Prostate gland (tissue), 2 donors: ENCODE results near the gene MOB1A. TPM values are rescaled to one million over a fixed set of nuclear protein-coding genes. Genes with fewer than 3 reads are reported as not detected.

Source experiments
- DNase-seq: peaks from one replicate; pipeline ENCODE4 v3.0.0-alpha.2; 2019; ENCODE audit warnings: low spot score
- H3K27ac ChIP-seq, 2 donors: fragments of 200-600 bp; sonication (generic); 2 replicates each; pipeline ENCODE4 v1.5.1; 2017 to 2019
- H3K27me3 ChIP-seq: fragments of 200-600 bp; sonication (generic); replicated peaks from 2 replicates; pipeline ENCODE4 v1.5.1; 2019; ENCODE audit not compliant: insufficient read depth
- H3K36me3 ChIP-seq, 2 donors: fragments of 200-600 bp; sonication (generic); 1 replicate in 1 of 2; 2 replicates in 1 of 2; pipeline versions ENCODE4 v1.5.1 to v1.8.1; 2017 to 2019
- H3K4me1 ChIP-seq: fragments of 200-600 bp; sonication (generic); replicated peaks from 2 replicates; pipeline ENCODE4 v1.5.1; 2019
- H3K4me3 ChIP-seq, 2 donors: fragments of 200-600 bp; sonication (generic); 2 replicates each; pipeline ENCODE4 v1.5.1; 2017 to 2019
- H3K9me3 ChIP-seq: fragments of 200-600 bp; sonication (generic); 2 replicates; pipeline ENCODE4 v1.5.1; 2017
- CTCF ChIP-seq, 4 experiments: fragments of 200-600 bp in 2 of 4; fragments of 450-650 bp in 2 of 4; sonication (generic) in 2 of 4; IDR thresholded peaks; 1 replicate in 3 of 4; 2 replicates in 1 of 4; pipeline ENCODE4 v1.5.1; 2016 to 2019; ENCODE audit warnings: antibody characterized with exemption in 4 of 4, mild to moderate bottlenecking in 2 of 4, moderate library complexity in 2 of 4
- POLR2A ChIP-seq: fragments of 450-650 bp; IDR thresholded peaks from one replicate; pipeline ENCODE4 v1.6.1; 2016; ENCODE audit warnings: antibody characterized with exemption, mild to moderate bottlenecking
- POLR2AphosphoS5 ChIP-seq: sonication (generic); formaldehyde crosslinking; IDR thresholded peaks from one replicate; pipeline ENCODE4 v1.6.1; 2017; ENCODE audit warnings: antibody characterized with exemption
- WGBS: methylation state at CpG from one replicate; pipeline ENCODE4 v1.1.5; 2018; 5-methylcytosine and 5-hydroxymethylcytosine counted together
- intact Hi-C: fragments of 100-400 bp; cut with DNase I; formaldehyde crosslinking; loops from one replicate; pipeline ENCODE4 v1.14.2; 2022
- total RNA-seq, 2 donors: library from RNA; depleted of rRNA; stranded (reverse); fragments of >200 nt; gene quantifications; one replicate each; pipeline ENCODE4 v1.1.0, GENCODE V29; 2016

The MOB1A gene
- total RNA-seq, 2 donors from 2014 or later, result 71.3 to 72.0 TPM

DNA sequence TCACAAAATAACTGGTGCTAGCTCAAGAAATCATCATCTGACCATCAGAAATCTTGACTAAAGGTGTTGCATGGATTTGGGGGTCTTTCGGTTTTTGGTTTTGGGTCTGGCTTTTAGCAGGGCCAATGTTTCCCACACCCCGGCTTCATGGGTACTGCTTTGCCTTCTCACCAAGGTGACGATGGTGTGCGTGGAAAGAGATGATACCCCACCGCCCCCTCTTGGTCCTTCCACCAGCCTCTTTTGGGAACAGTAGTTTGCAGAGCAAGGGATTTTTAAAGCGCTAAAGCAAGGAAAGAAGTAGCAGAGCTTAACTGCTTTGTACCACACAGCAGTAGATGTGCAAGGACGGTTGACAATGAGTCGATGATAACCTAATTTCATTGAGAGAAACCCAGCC, 73.3 kb downstream of the MOB1A start:
- no peak for DNase-seq
- TF ChIP-seq POLR2A (no peak), CTCF (IDR thresholded peaks at IDR 0.05) (no peak), POLR2AphosphoS5 (no peak)
- Histone ChIP-seq H3K4me1 (no peaks in the 10 kb centered on the region), H3K27me3 (no peaks in the 10 kb centered on the region), H3K4me3 (no peak overlapping the region), H3K27ac (no peak overlapping the region), H3K9me3 (no peaks in the 10 kb centered on the region), H3K36me3 (peaks cover 3 to 14% of the 10 kb centered on the region in 2 donors)
- intact Hi-C loops, result no loop called here
- WGBS, result 93% methylated on average over 8 of the region's 8 CpGs

- no peak for DNase-seq
- Histone ChIP-seq H3K4me3 (no peak overlapping the region), H3K27ac (no peak overlapping the region), H3K27me3 (no peaks in the 10 kb centered on the region), H3K4me1 (peaks cover 3% of the 10 kb centered on the region), H3K9me3 (no peaks in the 10 kb centered on the region), H3K36me3 (peaks cover 3 to 16% of the 10 kb centered on the region in 2 donors)
- intact Hi-C loops, result no loop called here
- 97% methylated on average over 7 of the region's 7 CpGs for WGBS
- TF ChIP-seq CTCF (IDR thresholded peaks at IDR 0.05), result peak in 1 of 4 experiments; percentile 5
- TF ChIP-seq POLR2AphosphoS5, result no peak
- no peak for TF ChIP-seq POLR2A
These were observed 73.8 kb downstream of the MOB1A start for GRCh38 chr2:74104839-74105238.

- Histone ChIP-seq H3K9me3 (no peaks in the 10 kb centered on the region), H3K27me3 (no peaks in the 10 kb centered on the region), H3K27ac (no peak overlapping the region), H3K36me3 (peaks cover 3 to 22% of the 10 kb centered on the region in 2 donors), H3K4me3 (no peak overlapping the region), H3K4me1 (peaks cover 3% of the 10 kb centered on the region)
- DNase-seq, result no peak
- intact Hi-C loops, result no loop called here
- WGBS, result 86% methylated on average over 6 of the region's 6 CpGs
- no peak for TF ChIP-seq CTCF (IDR thresholded peaks at IDR 0.05)
- TF ChIP-seq POLR2A, result no peak
- TF ChIP-seq POLR2AphosphoS5, result no peak
These were observed 74.9 kb downstream of the MOB1A start for GRCh38 chr2:74103763-74104162.

Other genes starting within 250 kb of the MOB1A start
- gene TET3, start 194.0 kb downstream of the MOB1A start, total RNA-seq, result 10 to 100 TPM; 12.8 to 13.8 TPM
- gene BOLA3, start 31.0 kb downstream of the MOB1A start, total RNA-seq, result 10 to 100 TPM; 50.0 to 77.5 TPM
- gene MTHFD2, start 19.7 kb upstream of the MOB1A start, total RNA-seq, result 10 to 100 TPM; 16.9 to 25.6 TPM
- gene SLC4A5, start 164.5 kb upstream of the MOB1A start, total RNA-seq, result 10 to 100 TPM in 1 of 2 donors, 1 to 10 TPM in 1; 6.2 to 65.9 TPM
- gene DCTN1, start 201.4 kb upstream of the MOB1A start, total RNA-seq, result 100 to 1,000 TPM in 1 of 2 donors, 10 to 100 TPM in 1; 93.9 to 294 TPM
- gene C2orf81, start 242.7 kb upstream of the MOB1A start, total RNA-seq, result 1 to 10 TPM; 6.1 to 6.8 TPM
- 10 to 100 TPM; 11.4 to 19.4 TPM for gene WDR54, start 242.9 kb upstream of the MOB1A start, total RNA-seq